ENCODE data around the gene RALGPS1. TPM values are rescaled to one million over a fixed set of nuclear protein-coding genes. Genes with fewer than 3 reads are reported as not detected.

Gene RALGPS1
- polyA plus RNA-seq, 1 of the 3 experiments (the other 2 are of a cell fraction) = 3.9 TPM

DNA sequence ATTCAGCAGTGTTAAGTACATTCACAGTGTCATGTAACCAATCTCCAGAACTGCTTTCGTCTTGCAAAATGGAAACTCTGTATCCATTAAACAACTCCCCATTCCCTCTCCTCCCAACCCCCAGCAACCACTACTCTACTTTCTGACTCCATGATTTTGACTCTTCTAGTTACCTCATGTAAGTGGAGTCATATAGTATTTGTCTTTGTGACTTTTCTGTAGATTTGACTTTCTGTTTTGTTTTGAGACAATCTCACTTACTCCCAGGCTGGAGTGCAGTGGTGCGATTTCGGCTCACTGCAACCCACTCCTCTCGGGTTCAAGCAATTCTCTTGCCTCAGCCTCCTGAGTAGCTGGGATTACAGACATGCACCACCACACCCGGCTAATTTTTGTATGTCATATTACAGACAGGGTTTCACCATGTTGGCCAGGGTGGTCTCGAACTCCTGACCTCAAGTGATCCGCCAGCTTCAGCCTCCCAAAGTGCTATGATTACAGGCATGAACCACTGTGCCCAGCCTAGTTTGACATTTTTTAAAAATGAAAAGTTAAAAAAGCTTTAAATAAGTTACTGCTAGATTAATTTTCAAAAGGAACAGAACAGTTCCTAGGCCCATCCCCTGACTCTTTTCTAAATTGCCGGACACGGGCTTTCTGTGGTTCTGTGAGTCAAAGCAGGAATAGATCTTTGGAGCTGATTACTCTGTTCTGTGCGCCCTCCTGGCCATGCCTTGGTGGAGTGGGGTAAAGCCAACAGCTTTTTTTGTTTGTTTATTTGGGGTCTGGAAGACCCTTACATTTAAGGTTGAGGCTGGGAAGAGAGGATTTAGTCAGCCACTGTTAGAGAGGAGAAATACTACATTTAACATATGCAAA, 59.3 kb downstream of the RALGPS1 start:
- H4K20me1 ChIP-seq (ENCODE audit: insufficient read depth) = no peaks in the 10 kb centered on the region
- ChIA-PET POLR2A (no interaction called here), CTCF (interaction anchor here (0.8 to 1.9 kb wide), 3 partner anchors 9 to 227 kb away, joined by 3 to 7 read pairs (median 4); no protein-coding TSS in a partner anchor)
- H2AFZ ChIP-seq (ENCODE audit: low read depth) = no peak overlapping the region
- H3K4me1 ChIP-seq (ENCODE audit: control insufficient read depth in 1 of 2, insufficient read depth in 2 of 2, low read depth in 1 of 2, low read length in 1 of 2) = no peaks in the 10 kb centered on the region; a peak in 1 of 4 replicates
- WGBS (ENCODE audit: low lambda C conversion rate) = 88% methylated on average over 10 of the region's 10 CpGs
- H3K4me2 ChIP-seq = no peak overlapping the region
- H3K79me2 ChIP-seq (ENCODE audit: insufficient read depth) = no peaks in the 10 kb centered on the region
- no peaks in the 10 kb centered on the region for H3K27me3 ChIP-seq (ENCODE audit: insufficient read depth)
- no peaks in the 10 kb centered on the region for H3F3A ChIP-seq (replicated peaks; ENCODE audit: insufficient read depth)
- no peak overlapping the region for H3K27ac ChIP-seq (ENCODE audit: low read depth in 2 of 2, low read length in 1 of 2)
- H3K4me3 ChIP-seq (ENCODE audit: low read depth in 2 of 2, low read length in 1 of 2) = no peak overlapping the region
- no peak for TF ChIP-seq RXRA (IDR thresholded peaks at IDR 0.05; ENCODE audit: borderline replicate concordance, low read depth)
- TF ChIP-seq, protein P1, sequence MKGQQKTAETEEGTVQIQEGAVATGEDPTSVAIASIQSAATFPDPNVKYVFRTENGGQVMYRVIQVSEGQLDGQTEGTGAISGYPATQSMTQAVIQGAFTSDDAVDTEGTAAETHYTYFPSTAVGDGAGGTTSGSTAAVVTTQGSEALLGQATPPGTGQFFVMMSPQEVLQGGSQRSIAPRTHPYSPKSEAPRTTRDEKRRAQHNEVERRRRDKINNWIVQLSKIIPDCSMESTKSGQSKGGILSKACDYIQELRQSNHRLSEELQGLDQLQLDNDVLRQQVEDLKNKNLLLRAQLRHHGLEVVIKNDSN (IDR thresholded peaks at IDR 0.05; ENCODE audit: borderline replicate concordance, low read depth) = no peak
- no peak for TF ChIP-seq TAF1 (IDR thresholded peaks at IDR 0.05; ENCODE audit: borderline replicate concordance, low read depth, low read length)
- TF ChIP-seq JUND (IDR thresholded peaks at IDR 0.05) = no peak
- TF ChIP-seq YY1 (IDR thresholded peaks at IDR 0.05; ENCODE audit: low read depth) = no peak
- TF ChIP-seq SMC3 (IDR thresholded peaks at IDR 0.05; ENCODE audit: low read depth, low read length) = no peak
- no peak for TF ChIP-seq FOXJ3 (CRISPR knock-in tag; IDR thresholded peaks at IDR 0.05)
- TF ChIP-seq, protein P2, sequence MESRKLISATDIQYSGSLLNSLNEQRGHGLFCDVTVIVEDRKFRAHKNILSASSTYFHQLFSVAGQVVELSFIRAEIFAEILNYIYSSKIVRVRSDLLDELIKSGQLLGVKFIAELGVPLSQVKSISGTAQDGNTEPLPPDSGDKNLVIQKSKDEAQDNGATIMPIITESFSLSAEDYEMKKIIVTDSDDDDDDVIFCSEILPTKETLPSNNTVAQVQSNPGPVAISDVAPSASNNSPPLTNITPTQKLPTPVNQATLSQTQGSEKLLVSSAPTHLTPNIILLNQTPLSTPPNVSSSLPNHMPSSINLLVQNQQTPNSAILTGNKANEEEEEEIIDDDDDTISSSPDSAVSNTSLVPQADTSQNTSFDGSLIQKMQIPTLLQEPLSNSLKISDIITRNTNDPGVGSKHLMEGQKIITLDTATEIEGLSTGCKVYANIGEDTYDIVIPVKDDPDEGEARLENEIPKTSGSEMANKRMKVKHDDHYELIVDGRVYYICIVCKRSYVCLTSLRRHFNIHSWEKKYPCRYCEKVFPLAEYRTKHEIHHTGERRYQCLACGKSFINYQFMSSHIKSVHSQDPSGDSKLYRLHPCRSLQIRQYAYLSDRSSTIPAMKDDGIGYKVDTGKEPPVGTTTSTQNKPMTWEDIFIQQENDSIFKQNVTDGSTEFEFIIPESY (IDR thresholded peaks at IDR 0.05; ENCODE audit: borderline replicate concordance, low read depth) = no peak
- TF ChIP-seq RFX5 (IDR thresholded peaks at IDR 0.05; ENCODE audit: low read length) = no peak
- no peak for TF ChIP-seq MXI1 (IDR thresholded peaks at IDR 0.05; ENCODE audit: low read depth, low read length)
- no peak for TF ChIP-seq EZH2phosphoT487 (IDR thresholded peaks at IDR 0.05; ENCODE audit: borderline replicate concordance, low read depth)
- no peak for TF ChIP-seq RAD21 (IDR thresholded peaks at IDR 0.05; ENCODE audit: low read length)
- no peak for TF ChIP-seq CHD2 (IDR thresholded peaks at IDR 0.05; ENCODE audit: low read length, partially characterized antibody)
- no peaks in the 10 kb centered on the region for H3K36me3 ChIP-seq (replicated peaks in 1 of 2; ENCODE audit: control insufficient read depth in 1 of 2, insufficient read depth in 2 of 2, low read length in 1 of 2)
- DNase-seq = no peak
- H3K9me2 ChIP-seq = no peaks in the 10 kb centered on the region
- H3K9ac ChIP-seq = no peak overlapping the region
- H3K9me3 ChIP-seq = no peaks in the 10 kb centered on the region

DNA sequence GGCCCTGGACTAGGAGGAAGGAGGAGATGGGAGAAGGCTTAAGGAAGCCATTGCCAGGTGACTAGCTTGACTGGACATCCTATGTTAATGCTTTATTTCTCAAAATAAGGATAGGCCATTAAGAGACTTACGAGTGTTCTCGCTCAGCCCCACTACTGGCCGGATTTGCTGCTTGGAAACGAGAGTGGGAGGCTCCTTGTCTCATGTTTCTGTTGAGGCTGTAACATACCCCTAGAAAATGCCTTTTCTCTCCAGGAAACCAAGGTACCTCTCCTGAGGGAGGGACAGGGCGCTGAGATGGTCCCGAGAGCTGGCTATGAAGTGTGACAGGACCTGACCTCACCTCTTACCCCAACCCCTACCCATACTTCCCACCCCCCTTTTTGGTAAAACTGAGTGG, 60.0 kb downstream of the RALGPS1 start:
- Histone ChIP-seq H3K4me1 (ENCODE audit: control insufficient read depth in 1 of 2, insufficient read depth in 2 of 2, low read depth in 1 of 2, low read length in 1 of 2) (no peaks in the 10 kb centered on the region; a peak in 2 of 4 replicates), H3K27me3 (ENCODE audit: insufficient read depth) (no peaks in the 10 kb centered on the region), H3K36me3 (replicated peaks in 1 of 2; ENCODE audit: control insufficient read depth in 1 of 2, insufficient read depth in 2 of 2, low read length in 1 of 2) (no peaks in the 10 kb centered on the region), H4K20me1 (ENCODE audit: insufficient read depth) (no peaks in the 10 kb centered on the region), H2AFZ (ENCODE audit: low read depth) (no peak overlapping the region), H3K27ac (ENCODE audit: low read depth in 2 of 2, low read length in 1 of 2) (no peak overlapping the region), H3F3A (replicated peaks; ENCODE audit: insufficient read depth) (no peaks in the 10 kb centered on the region), H3K4me3 (ENCODE audit: low read depth in 2 of 2, low read length in 1 of 2) (no peak overlapping the region), H3K79me2 (ENCODE audit: insufficient read depth) (no peaks in the 10 kb centered on the region), H3K4me2 (no peak overlapping the region), H3K9me3 (no peaks in the 10 kb centered on the region), H3K9ac (no peak overlapping the region), H3K9me2 (no peaks in the 10 kb centered on the region)
- DNase-seq = no peak
- 83% methylated on average over 6 of the region's 6 CpGs for WGBS (ENCODE audit: low lambda C conversion rate)
- ChIA-PET CTCF (interaction anchor here (0.8 to 1.9 kb wide), 3 partner anchors 9 to 226 kb away, joined by 3 to 7 read pairs (median 4); no protein-coding TSS in a partner anchor), POLR2A (no interaction called here)
- no peak for TF ChIP-seq NRF1 (IDR thresholded peaks at IDR 0.05; ENCODE audit: low read depth, low read length)
- TF ChIP-seq GABPA (IDR thresholded peaks at IDR 0.05; ENCODE audit: low read depth) = no peak
- no peak for TF ChIP-seq RCOR1 (IDR thresholded peaks at IDR 0.05; ENCODE audit: low read length)
- no peak for TF ChIP-seq YY1 (IDR thresholded peaks at IDR 0.05; ENCODE audit: low read depth)
- TF ChIP-seq JUND (IDR thresholded peaks at IDR 0.05) = no peak
- TF ChIP-seq MEF2A (IDR thresholded peaks at IDR 0.05; ENCODE audit: borderline replicate concordance, low read depth) = no peak
- no peak for TF ChIP-seq FOSL2 (IDR thresholded peaks at IDR 0.05; ENCODE audit: borderline replicate concordance, low read depth)
- TF ChIP-seq TEAD4 (IDR thresholded peaks at IDR 0.05; ENCODE audit: borderline replicate concordance, insufficient read depth) = no peak
- no peak for TF ChIP-seq FOXJ3 (CRISPR knock-in tag; IDR thresholded peaks at IDR 0.05)
- no peak for TF ChIP-seq TCF12 (IDR thresholded peaks at IDR 0.05)
- TF ChIP-seq TAF1 (IDR thresholded peaks at IDR 0.05; ENCODE audit: borderline replicate concordance, low read depth, low read length) = no peak
- TF ChIP-seq POLR2AphosphoS5 (IDR thresholded peaks at IDR 0.05; ENCODE audit: low read depth, low read length) = no peak
- TF ChIP-seq, protein P2 (IDR thresholded peaks at IDR 0.05; ENCODE audit: borderline replicate concordance, low read depth) = no peak
- TF ChIP-seq, protein P3, sequence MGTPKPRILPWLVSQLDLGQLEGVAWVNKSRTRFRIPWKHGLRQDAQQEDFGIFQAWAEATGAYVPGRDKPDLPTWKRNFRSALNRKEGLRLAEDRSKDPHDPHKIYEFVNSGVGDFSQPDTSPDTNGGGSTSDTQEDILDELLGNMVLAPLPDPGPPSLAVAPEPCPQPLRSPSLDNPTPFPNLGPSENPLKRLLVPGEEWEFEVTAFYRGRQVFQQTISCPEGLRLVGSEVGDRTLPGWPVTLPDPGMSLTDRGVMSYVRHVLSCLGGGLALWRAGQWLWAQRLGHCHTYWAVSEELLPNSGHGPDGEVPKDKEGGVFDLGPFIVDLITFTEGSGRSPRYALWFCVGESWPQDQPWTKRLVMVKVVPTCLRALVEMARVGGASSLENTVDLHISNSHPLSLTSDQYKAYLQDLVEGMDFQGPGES (IDR thresholded peaks at IDR 0.05; ENCODE audit: low read depth, low read length) = no peak
